Erythroblast (primary cell): Measurements from ENCODE around the gene RAB39B.
"Not testable (repeated sequence)": the region's sequence is repeated elsewhere in the genome, so short reads cannot be mapped to it uniquely, and the experiment has no call there.

ENCODE experiments used
- GATA1 ChIP-seq: IDR thresholded peaks from 2 replicates; pipeline ENCODE4 v1.6.1; 2011; ENCODE audit warnings: low read depth, mild to moderate bottlenecking, control low read depth, low read length, moderate library complexity
- POLR2A ChIP-seq: IDR thresholded peaks from 2 replicates; pipeline ENCODE4 v1.6.1; 2011; ENCODE audit warnings: mild to moderate bottlenecking, low read length

DNA sequence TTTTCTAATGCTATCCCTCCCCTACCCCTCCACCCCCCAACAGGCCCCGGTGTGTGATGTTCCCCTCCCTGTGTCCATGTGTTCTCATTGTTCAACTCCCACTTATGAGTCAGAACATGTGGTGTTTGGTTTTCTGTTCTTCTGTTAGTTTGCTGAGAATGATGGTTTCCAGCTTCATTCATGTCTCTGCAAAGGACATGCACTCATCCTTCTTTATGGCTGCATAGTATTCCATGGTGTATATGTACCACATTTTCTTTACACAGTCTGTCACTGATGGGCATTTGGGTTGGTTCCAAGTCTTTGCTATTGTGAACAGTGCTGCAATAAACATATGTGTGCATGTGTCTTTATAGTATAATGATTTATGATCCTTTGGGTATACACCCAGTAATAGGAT is 3.7 kb upstream of the RAB39B start:
- not testable (repeated sequence) for TF ChIP-seq POLR2A, GATA1
